Measurements from ENCODE around the gene HGFAC. TPM values are rescaled to one million over a fixed set of nuclear protein-coding genes. Genes with fewer than 3 reads are reported as not detected.
A peak's percentile ranks its signal among the peaks of the same experiment; 100 is the strongest.

HGFAC gene
- total RNA-seq, 3 donors from 2014 or later (not counting 1 experiment from before 2014, with no cell fraction given): 0.43 to 0.54 TPM; not detected in 1

- 55% methylated on average over 5 of the region's 5 CpGs for WGBS (ENCODE audit: insufficient coverage)
- H3K27ac ChIP-seq (ENCODE audit: low read length): no peak overlapping the region
- Mint-ChIP-seq H3K9me3 (no peaks in the 10 kb centered on the region), H3K27me3 (ENCODE audit: low read depth in 2 of 2) (peaks cover 0 to 3% of the 10 kb centered on the region in 2 donors), H3K36me3 (no peaks in the 10 kb centered on the region), H3K4me1 (peaks cover 10 to 27% of the 10 kb centered on the region in 2 donors), H3K4me3 (no peak overlapping the region), H3K27ac (peak overlapping the region in 1 of 2 donors; percentile 49)
- intact Hi-C loops (cut with micrococcal nuclease): loop anchor here (2.0 kb wide), 1 partner anchor 374 kb away; no protein-coding TSS in a partner anchor
- no peak for DNase-seq
- no peak for ATAC-seq
- no peak overlapping the region for H3K4me3 ChIP-seq (ENCODE audit: low read length)
- H3K36me3 ChIP-seq (ENCODE audit: control insufficient read depth, insufficient read depth, low read length): no peaks in the 10 kb centered on the region
- TF ChIP-seq, protein P1, sequence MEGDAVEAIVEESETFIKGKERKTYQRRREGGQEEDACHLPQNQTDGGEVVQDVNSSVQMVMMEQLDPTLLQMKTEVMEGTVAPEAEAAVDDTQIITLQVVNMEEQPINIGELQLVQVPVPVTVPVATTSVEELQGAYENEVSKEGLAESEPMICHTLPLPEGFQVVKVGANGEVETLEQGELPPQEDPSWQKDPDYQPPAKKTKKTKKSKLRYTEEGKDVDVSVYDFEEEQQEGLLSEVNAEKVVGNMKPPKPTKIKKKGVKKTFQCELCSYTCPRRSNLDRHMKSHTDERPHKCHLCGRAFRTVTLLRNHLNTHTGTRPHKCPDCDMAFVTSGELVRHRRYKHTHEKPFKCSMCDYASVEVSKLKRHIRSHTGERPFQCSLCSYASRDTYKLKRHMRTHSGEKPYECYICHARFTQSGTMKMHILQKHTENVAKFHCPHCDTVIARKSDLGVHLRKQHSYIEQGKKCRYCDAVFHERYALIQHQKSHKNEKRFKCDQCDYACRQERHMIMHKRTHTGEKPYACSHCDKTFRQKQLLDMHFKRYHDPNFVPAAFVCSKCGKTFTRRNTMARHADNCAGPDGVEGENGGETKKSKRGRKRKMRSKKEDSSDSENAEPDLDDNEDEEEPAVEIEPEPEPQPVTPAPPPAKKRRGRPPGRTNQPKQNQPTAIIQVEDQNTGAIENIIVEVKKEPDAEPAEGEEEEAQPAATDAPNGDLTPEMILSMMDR (IDR thresholded peaks at IDR 0.05): no peak
- H3K4me1 ChIP-seq (ENCODE audit: control insufficient read depth, insufficient read depth, low read length): peaks cover 40% of the 10 kb centered on the region
- H3K27me3 ChIP-seq (ENCODE audit: control insufficient read depth, insufficient read depth, low read length): no peaks in the 10 kb centered on the region
- no peaks in the 10 kb centered on the region for H3K9me3 ChIP-seq (ENCODE audit: control insufficient read depth, insufficient read depth, low read length)
These were observed 39.4 kb downstream of the HGFAC start for GRCh38 chr4:3481113-3481531.

DNA sequence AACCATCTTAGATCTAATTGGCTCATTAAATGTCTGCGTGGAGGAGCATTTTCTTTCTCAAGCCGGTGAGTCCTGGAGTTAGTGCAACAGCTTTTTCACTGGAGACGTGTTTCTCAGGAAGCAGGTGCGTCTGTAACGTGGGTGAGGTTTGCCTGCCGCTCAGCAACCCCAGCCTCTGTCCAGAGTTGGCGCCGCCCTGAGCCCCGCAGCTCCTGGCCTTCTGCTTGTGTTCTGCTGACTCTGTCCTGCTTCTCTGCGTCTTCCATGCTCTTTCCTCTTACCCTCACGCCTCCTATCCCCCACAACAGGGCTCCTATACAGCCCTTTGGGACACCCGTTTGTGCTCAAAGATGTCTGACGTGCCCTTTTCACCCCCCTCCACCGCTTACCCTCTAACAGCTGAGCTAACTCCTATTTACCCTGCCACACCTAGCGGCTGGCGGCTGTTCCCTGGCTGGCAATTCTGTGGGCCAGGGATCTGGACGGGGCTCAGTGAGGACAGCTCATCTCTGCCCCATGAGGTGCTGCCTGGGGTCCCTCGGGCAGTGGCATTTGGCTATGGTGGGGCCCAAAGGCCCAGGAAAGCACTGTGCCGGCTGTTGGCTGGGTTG, 40.1 kb downstream of the HGFAC start:
- intact Hi-C loops (cut with micrococcal nuclease): loop anchor here (2.0 kb wide), 1 partner anchor 375 kb away; no protein-coding TSS in a partner anchor
- DNase-seq (no peak), ATAC-seq (no peak)
- 66% methylated on average over 19 of the region's 19 CpGs for WGBS (ENCODE audit: insufficient coverage)
- no peaks in the 10 kb centered on the region for H3K9me3 ChIP-seq (ENCODE audit: control insufficient read depth, insufficient read depth, low read length)
- H3K4me3 ChIP-seq (ENCODE audit: low read length): no peak overlapping the region
- Mint-ChIP-seq H3K4me3 (no peak overlapping the region), H3K27ac (no peak overlapping the region), H3K9me3 (no peaks in the 10 kb centered on the region), H3K27me3 (ENCODE audit: low read depth in 2 of 2) (peaks cover 0 to 3% of the 10 kb centered on the region in 2 donors), H3K36me3 (no peaks in the 10 kb centered on the region), H3K4me1 (peaks cover 17 to 34% of the 10 kb centered on the region in 2 donors)
- no peak overlapping the region for H3K27ac ChIP-seq (ENCODE audit: low read length)
- peaks cover 48% of the 10 kb centered on the region for H3K4me1 ChIP-seq (ENCODE audit: control insufficient read depth, insufficient read depth, low read length)
- TF ChIP-seq, protein P1 (IDR thresholded peaks at IDR 0.05): no peak
- no peaks in the 10 kb centered on the region for H3K36me3 ChIP-seq (ENCODE audit: control insufficient read depth, insufficient read depth, low read length)
- no peaks in the 10 kb centered on the region for H3K27me3 ChIP-seq (ENCODE audit: control insufficient read depth, insufficient read depth, low read length)

- Mint-ChIP-seq H3K4me3 (no peak overlapping the region), H3K36me3 (no peaks in the 10 kb centered on the region), H3K27ac (no peak overlapping the region), H3K4me1 (peaks cover 17 to 40% of the 10 kb centered on the region in 2 donors), H3K27me3 (ENCODE audit: low read depth in 2 of 2) (peaks cover 0 to 3% of the 10 kb centered on the region in 2 donors), H3K9me3 (no peaks in the 10 kb centered on the region)
- H3K27me3 ChIP-seq (ENCODE audit: control insufficient read depth, insufficient read depth, low read length): no peaks in the 10 kb centered on the region
- 90% methylated on average over 12 of the region's 12 CpGs for WGBS (ENCODE audit: insufficient coverage)
- H3K36me3 ChIP-seq (ENCODE audit: control insufficient read depth, insufficient read depth, low read length): no peaks in the 10 kb centered on the region
- H3K4me3 ChIP-seq (ENCODE audit: low read length): no peak overlapping the region
- no peak overlapping the region for H3K27ac ChIP-seq (ENCODE audit: low read length)
- peaks cover 56% of the 10 kb centered on the region for H3K4me1 ChIP-seq (ENCODE audit: control insufficient read depth, insufficient read depth, low read length)
- TF ChIP-seq, protein P1 (IDR thresholded peaks at IDR 0.05): no peak
- no peak for ATAC-seq
- intact Hi-C loops (cut with micrococcal nuclease): no loop called here
- DNase-seq: no peak
- H3K9me3 ChIP-seq (ENCODE audit: control insufficient read depth, insufficient read depth, low read length): no peaks in the 10 kb centered on the region
These were observed 40.9 kb downstream of the HGFAC start for GRCh38 chr4:3482707-3483106.

Measured in natural killer cell (primary cell).